CD4-positive, alpha-beta T cell treated with Interleukin-6 for 4 hours (primary cell): Measurements from ENCODE around the gene OGFRL1.
"Not testable (repeated sequence)": the region's sequence is repeated elsewhere in the genome, so short reads cannot be mapped to it uniquely, and the experiment has no call there.

ENCODE experiments used
- DNase-seq: peaks from one replicate; pipeline ENCODE4 v3.0.0-alpha.2; 2020; ENCODE audit warnings: mixed read lengths

Gene OGFRL1

DNA sequence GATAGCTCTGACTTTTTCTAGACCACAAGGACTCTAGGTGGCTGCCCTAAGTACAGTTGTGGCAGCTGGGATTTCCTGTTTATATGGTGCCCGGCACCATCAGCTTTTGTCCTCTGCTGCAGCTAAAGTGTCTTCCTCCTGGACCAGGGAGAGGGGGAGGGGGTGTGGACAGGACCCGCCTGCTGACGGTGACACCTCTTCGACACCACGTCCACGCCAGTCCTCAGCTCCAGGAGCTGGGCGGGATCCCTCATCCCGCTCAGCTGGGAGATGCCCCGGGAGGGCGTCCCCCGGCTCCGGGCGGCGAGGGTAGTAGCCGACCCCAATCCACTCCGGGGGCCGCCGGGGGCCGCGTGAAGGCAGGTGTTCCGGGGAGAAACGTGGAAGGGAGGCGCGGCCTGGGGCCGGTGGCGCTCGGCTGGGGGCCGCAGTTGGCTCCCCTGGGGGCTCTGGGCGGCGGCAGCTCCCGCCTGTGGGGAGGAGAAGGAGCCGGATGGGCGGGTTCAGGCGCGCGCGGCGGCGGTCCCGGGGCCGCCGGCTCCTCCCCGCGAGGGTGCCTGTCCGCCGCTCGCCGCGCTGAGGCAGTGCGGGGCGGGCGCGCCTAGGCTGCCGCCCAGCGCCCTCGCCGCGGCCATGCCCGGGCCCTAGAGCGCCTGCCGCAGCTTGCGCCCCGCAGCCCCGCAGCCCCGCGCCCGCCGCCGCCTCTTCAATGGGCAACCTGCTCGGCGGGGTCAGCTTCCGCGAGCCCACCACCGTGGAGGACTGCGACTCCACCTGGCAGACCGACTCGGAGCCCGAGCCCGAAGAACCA is at the start of gene OGFRL1:
Gene OGFRL1, plus strand, starts transcription at position 584 of the 811 bp plus-strand sequence. Its CDS starts 126 bp downstream, at position 710.
- DNase-seq, result peak; percentile 75

DNA sequence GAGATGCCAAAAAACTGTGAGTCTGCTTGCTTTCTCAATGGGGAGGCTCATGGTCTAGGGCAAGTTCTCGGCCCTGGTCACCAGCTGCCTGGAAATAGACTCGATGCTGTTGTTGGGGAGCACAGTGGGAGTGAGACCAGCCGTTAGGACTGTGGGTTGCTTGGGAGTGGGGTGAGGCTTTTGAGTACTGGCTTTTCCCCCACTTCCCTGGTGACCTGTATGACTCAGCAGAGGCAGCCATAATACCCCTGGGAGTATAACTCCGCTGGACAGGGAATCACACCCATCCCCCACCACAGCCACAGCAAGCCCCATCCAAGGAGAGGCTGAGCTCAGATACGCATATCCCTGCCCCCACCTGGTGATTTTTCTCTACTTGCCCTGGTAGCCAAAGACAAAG is 48.9 kb upstream of the OGFRL1 start:
- no peak for DNase-seq

DNA sequence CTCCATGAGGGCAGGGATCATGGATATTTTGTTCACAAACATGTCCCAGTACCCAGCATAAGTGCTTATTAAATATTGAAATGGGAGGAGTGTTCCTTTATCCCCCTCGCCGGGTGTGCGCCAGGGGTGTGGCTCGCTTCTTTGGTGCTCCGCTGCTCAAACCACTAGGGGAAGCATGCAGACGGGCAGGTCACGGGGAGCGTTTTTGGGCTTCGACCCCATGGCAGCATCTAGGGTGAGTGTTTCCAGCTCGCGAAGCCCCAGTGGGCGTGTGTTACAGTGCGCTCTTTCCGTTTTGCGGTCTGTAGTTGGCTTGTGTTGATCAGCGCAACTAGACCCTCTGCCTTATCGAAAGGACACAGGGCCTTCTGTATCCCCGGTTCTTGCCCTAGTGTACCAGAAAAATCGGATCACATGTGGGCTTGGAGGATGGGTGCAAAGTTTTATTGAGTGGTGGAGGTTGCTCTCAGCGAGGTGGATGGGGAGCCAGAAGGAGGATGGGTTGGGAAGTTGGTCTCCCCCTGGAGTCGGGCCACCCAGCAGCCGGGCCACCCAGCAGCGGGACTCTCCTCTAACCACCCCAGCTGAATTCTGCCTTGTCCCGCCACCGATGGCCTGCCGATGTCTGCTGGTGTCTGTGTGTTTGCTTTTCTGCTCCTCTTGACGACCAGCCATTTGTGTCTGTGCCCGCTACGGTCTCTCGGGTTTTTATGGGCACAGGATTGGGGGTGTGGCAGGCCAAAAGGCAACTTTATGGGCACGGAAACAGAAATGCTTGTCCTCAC is 43.2 kb upstream of the OGFRL1 start:
- no peak for DNase-seq

DNA sequence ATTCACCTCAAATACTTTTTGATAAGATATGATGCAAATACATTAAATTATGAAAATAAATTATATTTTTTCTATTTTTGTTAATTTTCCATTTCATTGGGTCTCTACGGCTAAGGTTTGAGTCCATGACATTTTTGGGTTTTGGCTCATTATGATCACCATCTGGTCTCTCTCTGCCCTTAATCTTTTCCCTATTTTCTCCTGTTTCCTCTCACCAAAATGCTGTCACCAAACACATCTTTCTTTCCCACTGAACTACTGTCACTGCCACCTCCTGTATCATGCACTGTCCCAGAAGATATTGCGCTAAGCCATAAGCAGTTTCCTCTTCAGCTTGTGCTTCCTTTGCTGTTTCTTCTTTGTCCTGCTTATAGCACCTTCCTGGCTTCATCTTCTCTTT is 42.0 kb upstream of the OGFRL1 start:
- no peak for DNase-seq

DNA sequence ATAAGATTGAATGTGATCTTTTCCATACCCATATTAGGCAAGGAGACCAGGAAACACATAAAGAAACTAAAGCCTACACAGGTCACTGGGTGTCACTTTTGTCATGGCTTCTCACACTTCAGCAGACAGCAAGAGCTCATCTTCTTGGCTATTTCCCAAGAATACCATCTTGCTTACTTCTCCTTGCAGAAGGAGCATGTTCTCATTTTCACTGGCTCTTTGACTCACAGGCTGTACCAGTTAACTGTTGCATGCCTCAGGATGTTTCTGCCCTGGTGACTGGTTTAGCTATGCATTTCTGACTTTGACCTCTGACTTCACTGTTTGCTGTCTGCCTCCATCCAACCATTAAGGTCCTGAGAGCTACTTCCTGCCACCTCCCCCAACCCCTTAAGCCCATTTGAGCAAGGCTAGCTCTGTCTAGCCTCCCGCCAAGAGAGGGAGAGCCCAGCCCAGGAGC is 40.3 kb upstream of the OGFRL1 start:
- no peak for DNase-seq

DNA sequence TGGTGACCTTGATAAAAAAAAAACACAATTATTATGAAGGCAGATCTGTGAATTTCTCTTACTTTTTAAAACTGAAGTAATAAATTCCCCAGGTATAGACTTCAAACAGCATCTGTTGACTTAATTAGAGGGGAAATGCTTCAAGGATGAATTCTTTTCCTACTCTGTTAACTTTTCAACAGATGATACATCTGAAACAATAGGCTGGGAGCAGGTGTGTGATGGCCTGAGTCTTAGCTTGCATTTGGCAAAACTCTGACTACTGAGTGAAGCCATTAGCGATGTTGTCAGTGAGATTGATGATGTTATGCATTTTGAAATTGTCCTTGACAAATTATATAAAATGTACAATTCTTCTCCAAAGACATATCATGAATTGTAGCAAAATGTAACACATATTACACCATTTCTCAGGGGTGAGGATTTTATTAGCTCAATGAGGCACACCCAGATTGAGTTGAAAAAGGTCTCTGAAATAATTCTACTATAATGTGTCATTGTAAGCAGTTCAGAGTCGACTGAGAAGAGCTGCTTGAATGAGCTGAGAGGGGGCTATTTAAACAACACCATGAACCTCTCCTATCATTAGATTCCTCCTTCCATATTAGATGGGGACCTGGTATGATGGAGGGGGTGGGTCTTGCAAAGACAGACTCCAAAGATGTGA is 39.6 kb upstream of the OGFRL1 start:
- DNase-seq, result no peak

DNA sequence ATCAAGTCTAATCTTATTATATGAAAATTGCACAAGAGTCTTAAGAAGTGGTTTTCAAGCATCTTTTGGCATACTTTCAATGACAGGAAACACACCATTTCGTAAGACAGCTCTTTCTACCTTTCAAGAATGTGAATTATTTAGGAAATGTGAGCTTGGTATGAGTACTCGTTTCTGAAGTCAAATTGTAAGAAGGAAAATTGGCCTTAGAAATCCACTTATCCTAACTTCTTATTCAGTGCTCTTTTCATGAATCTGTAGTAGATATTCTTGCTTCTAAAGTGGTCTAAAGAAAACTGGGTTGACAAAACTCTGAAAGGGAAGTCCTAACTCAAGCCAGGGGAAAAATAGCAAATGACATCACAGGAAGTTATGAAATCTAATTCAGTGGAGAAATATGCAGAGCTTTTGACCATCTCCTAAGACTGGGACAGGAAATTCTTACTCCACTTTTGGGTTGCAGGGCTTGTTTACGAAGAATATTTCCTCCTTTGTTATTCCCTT is 38.5 kb upstream of the OGFRL1 start:
- DNase-seq, result no peak

DNA sequence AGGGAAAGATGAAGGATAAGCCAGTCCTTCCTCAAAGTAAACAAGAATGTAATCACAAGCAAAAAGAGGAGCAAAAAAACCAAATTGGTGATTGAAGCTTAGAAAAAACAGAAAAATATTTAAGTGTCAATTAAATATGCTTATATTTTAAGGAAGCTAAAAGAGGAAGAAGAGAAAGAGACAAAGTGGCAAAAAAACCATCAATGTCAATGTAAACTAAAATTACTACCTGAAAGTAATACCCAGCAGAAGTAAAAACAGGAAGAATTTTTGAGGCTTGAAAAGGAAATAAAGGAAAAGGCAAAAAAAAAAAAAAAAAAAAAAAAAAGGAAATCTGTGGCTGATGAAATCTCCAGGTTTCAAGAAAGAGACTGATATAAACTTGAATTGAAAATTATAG is 36.2 kb upstream of the OGFRL1 start:
- no peak for DNase-seq

DNA sequence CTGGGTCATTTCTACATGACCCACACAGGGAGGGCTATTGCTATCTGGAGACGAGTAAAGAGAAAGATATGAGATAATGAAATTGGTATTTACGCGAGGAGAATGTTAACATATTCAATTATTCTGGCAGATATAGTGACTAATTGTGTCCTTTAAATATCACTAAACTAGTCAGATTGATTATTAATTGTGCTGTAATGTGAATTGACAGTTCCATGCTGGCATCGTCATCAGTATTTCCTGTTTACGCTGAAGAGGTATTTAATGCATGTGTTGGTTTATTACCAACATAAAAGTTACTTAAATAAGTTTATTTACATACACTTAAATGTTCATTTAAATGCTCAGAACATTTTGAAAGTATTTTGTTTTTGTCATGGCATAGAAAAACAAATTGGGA is 35.7 kb upstream of the OGFRL1 start:
- no peak for DNase-seq

DNA sequence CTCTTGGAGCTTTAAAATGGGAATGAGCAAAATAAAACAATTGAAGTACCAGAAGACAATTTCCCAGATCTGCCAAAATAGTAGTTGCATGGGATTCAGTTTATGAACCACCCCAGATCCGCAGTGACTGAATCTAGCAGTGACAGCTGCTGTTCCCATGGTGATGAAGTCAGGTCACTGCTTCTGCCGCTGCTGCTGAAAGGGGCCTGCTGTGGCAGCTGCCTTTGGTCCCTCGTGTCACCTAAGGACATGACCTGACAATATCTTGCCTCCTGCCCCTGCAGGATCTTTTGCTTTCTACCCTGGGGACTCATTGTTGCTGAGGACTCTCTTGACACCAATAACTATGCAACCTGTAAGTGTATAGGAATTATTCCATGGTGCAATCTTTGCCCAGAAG is 34.3 kb upstream of the OGFRL1 start:
- DNase-seq, result no peak

DNA sequence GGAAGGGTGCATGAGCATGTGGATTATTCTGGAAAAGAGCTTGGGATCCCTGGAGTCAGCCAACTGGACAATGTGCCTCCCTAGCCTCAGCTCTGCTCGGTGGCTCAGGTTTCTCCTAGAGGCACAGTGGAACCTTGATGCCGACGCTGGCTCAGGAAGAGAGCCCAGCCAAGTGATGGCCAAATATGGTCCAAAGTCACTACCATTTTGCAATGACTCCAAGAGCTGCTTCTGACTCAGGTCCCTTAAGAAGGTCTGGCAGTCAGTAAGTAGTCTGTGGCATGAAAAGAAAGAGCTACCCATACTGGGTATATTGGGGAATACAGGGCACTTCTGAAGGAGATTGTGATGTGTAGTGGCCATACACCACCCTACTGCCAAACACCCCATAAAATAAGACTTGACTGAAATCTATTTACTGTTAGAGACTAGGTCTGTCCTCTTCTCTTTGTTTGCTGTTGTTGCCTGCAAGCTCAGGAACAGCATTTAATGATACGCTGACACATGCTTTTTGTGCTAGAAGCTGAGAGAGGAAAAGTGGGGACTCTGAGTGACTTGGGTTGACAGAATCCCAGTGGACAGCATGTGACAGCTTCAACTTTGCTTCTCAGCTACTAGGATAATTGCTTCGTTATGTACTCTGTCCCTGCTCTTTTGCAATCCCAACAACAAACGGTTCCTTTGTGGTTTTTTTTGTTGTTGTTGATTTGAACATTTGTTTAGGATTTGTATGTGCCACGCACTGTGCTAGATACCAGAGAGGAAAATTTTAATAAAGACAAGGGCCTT is 30.3 kb upstream of the OGFRL1 start:
- no peak for DNase-seq

DNA sequence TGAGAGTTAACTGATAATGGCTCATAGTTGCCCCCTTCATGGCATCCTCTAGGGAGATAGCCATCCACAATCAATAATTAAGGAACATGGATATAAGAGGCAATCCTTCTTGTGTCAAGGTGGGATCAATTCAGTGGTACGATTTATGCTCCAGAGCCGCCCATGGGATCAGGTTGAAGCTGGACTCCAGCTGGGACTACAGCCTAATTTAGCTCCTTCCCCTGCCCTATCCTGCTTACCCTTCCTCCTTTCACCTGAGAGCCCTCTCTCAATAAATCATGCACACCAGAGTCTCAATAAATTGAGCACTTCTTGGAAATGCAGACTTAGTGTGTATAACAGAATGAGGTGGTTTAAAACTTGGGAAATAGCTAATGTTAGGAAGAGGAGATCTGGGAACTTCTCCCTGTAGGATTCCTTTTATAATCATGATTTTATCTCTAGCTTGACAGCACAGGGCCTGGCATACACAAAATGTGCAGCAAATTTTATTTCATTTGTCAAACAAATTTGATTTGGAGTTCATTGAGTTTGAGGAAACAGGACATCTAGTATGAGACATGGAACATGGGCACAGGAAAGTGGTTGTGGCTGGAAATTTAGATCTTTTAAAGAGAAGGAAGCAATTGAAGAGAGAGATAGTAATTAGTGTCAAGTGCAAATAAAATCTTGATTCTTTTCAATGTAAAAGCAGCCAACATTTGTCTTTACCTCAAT is 28.6 kb upstream of the OGFRL1 start:
- no peak for DNase-seq

DNA sequence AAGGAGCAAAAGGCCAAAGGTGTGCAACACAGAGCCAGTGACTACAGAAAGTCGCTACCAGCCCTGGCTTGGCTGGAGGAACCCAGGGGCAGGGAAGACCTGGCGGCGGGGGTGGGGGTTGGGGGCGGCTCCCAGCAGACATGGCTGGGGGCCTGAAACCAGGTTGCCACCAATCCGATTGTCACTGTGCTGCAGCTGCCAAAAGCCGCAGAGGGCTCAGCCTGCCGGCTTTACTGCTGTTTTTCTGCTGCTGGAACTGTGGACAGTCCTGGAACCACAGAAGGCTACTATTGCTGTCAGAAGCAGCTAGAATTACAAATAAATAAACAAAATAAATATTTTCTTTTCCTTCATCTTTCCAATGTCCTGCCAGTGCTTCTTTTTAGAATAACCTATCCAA is 25.7 kb upstream of the OGFRL1 start:
- DNase-seq, result no peak

DNA sequence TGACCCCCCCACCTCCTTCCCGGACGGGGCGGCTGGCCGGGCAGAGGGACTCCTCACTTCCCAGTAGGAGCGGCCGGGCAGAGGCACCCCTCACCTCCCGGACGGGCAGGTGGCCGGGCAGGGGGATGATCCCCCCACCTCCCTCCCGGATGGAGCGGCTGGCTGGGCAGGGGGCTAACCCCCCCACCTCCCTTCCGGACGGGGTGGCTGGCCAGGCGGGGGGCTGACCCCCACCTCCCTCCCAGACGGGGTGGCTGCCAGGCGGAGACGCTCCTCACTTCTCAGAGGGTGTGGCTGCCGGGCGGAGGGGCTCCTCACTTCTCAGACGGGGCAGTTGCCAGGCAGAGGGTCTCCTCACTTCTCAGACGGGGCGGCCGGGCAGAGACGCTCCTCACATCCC is 22.2 kb upstream of the OGFRL1 start:
- not testable (repeated sequence) for DNase-seq

DNA sequence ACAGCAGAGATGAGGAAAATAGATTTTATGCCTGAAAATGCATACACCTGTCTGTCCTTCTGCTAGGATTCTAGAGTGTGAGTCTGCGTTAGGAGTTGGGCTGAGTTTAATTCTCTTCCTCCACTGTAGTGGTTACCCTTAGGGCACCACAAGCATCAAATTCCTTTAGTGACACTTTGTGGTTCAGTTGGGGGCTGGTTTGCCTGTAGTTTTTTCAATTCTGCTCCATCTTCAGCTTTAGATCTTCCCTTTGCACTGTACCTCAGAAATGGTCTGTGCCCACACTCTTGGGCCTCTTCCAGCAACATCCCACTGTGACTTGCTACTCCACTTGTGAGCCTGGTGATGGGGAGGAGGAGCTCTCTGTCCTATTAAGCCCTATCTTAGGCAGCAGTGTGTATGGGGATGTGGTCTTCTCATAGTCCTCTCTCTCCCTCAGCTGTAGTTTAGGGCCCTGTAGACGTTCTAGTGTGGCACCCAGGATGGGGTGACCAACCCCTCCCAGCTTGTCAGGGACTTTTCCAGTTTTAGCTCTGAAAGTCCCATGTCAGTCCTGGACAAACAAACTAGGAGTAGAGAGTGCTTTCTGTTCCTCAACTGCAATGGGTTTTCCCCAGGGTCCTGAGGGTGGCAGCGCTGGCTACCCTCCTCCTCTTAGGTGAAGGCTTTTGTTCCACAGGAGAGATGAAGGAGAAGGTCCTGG is 19.7 kb upstream of the OGFRL1 start:
- no peak for DNase-seq

DNA sequence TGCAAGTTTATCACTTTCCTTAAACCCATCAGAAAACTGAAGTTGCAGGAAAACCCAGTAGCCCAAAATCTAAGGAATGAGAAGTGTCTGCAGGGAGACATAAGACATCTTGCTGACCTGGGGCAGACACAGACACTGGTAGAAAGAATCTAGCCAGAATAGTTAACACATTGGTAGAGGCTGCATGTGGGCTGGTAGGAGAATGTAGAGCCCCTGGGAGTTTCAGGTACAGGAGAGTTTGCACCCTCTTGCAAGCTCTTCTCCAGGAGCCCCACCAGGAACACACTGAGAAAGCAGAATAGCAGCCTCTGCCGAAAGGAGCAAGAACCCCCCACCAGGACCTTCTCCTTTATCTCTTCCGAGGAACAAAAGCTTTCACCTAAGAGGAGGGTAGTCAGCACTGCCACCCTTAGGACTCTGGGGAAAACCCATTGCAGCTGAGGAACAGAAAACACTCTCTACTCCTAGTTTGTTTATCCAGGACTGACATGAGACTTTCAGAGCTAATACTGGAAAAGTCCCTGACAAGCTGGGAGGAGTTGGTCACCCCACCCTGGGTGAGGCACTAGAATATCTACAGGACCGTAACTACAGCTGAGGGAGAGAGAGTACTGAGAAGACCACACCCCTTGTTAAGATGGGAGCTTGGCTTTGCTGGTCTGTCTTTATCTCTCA is 10.5 kb upstream of the OGFRL1 start:
- no peak for DNase-seq

DNA sequence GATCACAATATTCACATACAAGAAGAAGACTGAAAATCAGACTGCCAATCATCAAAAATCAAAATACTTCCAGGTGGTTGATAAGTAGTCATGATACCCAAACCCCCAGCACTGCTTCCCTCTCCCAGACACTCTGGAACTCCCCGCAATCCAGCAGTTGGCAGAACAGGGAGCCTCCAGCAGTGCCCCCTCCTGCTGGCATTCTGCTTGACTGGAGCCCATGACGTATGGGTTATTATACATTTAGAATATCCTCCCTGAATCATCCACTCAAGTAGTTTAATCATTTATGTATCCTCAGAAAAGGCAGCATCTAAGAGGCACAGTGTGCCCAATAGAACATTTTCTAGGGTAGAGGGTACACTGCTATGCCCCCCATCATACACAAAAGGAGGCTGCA is 9.3 kb upstream of the OGFRL1 start:
- DNase-seq, result no peak

DNA sequence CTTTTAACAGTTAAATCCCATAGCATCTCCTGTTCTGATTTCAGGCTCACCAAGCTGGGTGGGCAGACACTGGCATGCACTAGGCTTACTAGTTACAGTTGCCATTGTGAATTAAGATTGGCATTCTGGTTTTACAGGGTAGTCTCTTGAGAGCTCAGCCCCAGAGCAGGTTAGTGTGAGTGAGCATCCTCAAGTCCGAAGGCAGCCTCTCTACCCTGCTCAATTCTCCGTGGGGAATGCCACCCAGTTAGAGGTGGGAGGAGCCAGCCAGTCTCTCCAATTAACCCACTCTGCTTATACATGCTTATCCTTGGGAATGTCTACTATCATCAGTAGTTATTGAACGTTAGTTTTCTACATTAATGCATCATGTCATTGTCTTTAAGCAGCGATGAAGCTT is 8.9 kb upstream of the OGFRL1 start:
- DNase-seq, result no peak

DNA sequence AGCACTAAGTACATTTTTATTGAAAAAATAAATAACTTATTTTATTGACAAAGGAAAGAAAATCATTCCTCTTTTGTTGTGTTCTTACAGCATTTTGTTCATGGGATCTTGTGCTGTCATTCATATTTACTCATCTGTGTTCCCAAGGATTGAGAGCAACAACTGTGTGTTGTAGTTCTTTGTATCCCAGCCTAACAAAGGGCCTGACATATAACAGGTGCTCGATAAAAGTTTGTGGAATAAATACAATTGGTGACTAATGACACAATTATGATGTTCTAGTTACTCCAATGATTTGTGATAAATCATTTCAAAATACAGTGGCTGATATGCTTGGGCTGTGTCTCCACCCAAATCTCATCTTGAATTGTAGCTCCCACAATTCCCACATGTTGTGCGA is 7.9 kb upstream of the OGFRL1 start:
- DNase-seq, result no peak

DNA sequence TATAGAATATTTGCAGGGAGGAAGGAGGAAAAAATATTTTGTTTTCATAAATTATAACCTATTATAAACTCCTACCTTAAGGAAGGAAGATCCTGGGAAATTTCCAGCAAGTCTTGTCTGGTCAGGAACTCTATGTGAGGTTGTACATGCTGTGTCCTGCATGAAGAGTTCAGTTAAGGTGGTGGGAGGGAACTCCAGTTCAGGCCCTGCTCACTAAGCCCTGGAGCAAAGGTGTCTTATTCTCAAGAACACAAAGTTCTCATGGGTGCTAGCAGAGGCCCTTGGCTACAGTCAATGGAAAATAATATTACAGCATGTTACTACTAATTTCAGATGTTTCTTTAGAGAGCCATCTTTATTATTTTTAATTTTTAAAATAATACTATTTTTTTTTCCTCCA is 3.8 kb upstream of the OGFRL1 start:
- no peak for DNase-seq

DNA sequence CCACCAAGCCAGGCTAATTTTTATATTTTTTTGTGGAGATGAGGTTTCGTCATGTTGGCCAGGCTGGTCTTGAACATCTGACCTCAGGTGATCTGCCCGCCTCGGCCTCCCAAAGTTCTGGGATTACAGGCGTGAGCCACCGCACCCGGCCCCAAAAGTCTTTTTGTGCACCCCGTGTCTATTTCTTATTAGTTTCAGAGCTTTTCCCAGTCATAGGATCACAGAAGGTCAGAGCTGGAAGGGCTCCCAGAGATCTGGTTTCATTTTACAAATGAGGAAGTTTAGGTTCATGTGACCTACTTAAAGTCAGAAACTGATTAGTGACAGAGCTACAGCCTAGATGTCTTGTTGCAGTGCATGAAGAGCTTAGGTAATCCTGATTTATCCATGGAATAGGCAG is 1.6 kb upstream of the OGFRL1 start:
- DNase-seq, result no peak
